Smooth muscle cell (in vitro differentiated cells): ENCODE data around the gene HLA-F. TPM values are rescaled to one million over a fixed set of nuclear protein-coding genes. Genes with fewer than 3 reads are reported as not detected.

Source experiments
- DNase-seq: peaks from one replicate; lab custom pipeline; 2025; ENCODE audit not compliant: unreplicated experiment; lab: John Stamatoyannopoulos, UW
- H2AFZ ChIP-seq: fragments of 200-600 bp; sonication (generic); 2 replicates; pipeline ENCODE4 v1.6.0; 2016; ENCODE audit warnings: antibody characterized with exemption, low read depth, mild to moderate bottlenecking
- H3F3A ChIP-seq: fragments of 200-600 bp; sonication (generic); 2 replicates; pipeline ENCODE4 v1.6.0; 2017; ENCODE audit warnings: antibody characterized with exemption, low read depth
- H3K27ac ChIP-seq: fragments of 200-600 bp; sonication (generic); 2 replicates; pipeline ENCODE4 v1.5.1; 2016; ENCODE audit warnings: low read depth, mild to moderate bottlenecking
- H3K27me3 ChIP-seq: fragments of 200-600 bp; sonication (generic); 2 replicates; pipeline ENCODE4 v1.6.1; 2016; ENCODE audit warnings: low read depth, mild to moderate bottlenecking
- H3K36me3 ChIP-seq: fragments of 200-600 bp; sonication (generic); 2 replicates; pipeline ENCODE4 v1.5.1; 2016; ENCODE audit warnings: low read depth
- H3K4me1 ChIP-seq: fragments of 200-600 bp; sonication (generic); 2 replicates; pipeline ENCODE4 v1.5.1; 2016; ENCODE audit warnings: low read depth
- H3K4me2 ChIP-seq: fragments of 200-600 bp; sonication (generic); 2 replicates; pipeline ENCODE4 v1.6.0; 2016; ENCODE audit warnings: mild to moderate bottlenecking
- H3K4me3 ChIP-seq: fragments of 200-600 bp; sonication (generic); 2 replicates; pipeline ENCODE4 v1.5.1; 2016; ENCODE audit warnings: mild to moderate bottlenecking
- H3K79me2 ChIP-seq: fragments of 200-600 bp; sonication (generic); 2 replicates; pipeline ENCODE4 v1.6.0; 2016; ENCODE audit warnings: low read depth, mild to moderate bottlenecking
- H3K9ac ChIP-seq: fragments of 200-600 bp; sonication (generic); 2 replicates; pipeline ENCODE4 v1.6.0; 2016; ENCODE audit warnings: low read depth
- H3K9me3 ChIP-seq: fragments of 200-600 bp; sonication (generic); replicated peaks from 2 replicates; pipeline ENCODE4 v1.5.1; 2016; ENCODE audit warnings: low read depth
- H4K20me1 ChIP-seq: fragments of 200-600 bp; sonication (generic); 2 replicates; pipeline ENCODE4 v1.6.0; 2016; ENCODE audit warnings: low read depth
- WGBS: methylation state at CpG from one replicate; pipeline ENCODE4 v1.1.7; 2016; ENCODE audit warnings: low lambda C conversion rate; 5-methylcytosine and 5-hydroxymethylcytosine counted together
- polyA plus RNA-seq: library from polyadenylated mRNA; unstranded; fragments of >200 nt; fragmentation: Nextera tagmentation; extraction: Ambion mirVana; gene quantifications from 2 replicates; pipeline ENCODE4 v1.2.1, GENCODE V29; 2016
- small RNA-seq: library from RNA; depleted of rRNA; stranded (forward); fragments of <200 nt; gene quantifications from one replicate; pipeline ENCODE3, GENCODE V24; 2014
- total RNA-seq: library from RNA; depleted of rRNA; stranded (reverse); fragments of >200 nt; gene quantifications from 2 replicates; pipeline ENCODE4 v1.2.3, GENCODE V29; 2014
- TF ChIP-seq, protein P1 (sequence below): fragments of 200-600 bp; sonication (generic); IDR thresholded peaks from 2 replicates; pipeline ENCODE4 v1.5.1; 2017; ENCODE audit warnings: borderline replicate concordance, mild to moderate bottlenecking, antibody characterized with exemption; ENCODE audit not compliant: insufficient read depth, poor library complexity, severe bottlenecking

Gene HLA-F
- total and polyA plus RNA-seq, 2 experiments from 2014 or later: 5.6 to 6.9 TPM

DNA sequence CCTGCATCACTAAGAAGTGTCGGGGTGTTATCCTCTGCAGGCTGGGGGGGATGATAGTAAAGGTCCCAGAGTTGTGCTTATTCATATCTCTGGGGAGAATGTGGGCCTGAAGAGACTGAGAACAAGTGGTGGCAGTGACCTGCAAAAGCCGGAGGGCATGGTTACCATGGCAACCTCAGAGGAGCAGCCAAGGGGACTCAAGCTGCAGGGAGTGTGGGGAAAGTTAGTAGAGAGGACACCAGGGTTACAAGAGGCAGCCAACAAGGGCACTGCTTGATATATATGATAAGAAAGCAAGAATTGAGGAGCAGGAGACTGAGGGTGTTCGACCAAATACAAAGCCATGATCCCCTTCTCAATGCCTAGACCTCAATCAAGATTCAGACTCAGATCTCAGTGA lies 46.1 kb downstream of the HLA-F start:
- Histone ChIP-seq H3K79me2 (no peaks in the 10 kb centered on the region), H4K20me1 (no peaks in the 10 kb centered on the region), H2AFZ (no peak overlapping the region), H3K4me1 (no peaks in the 10 kb centered on the region), H3K27me3 (no peaks in the 10 kb centered on the region), H3F3A (no peaks in the 10 kb centered on the region), H3K27ac (no peak overlapping the region), H3K9me3 (no peaks in the 10 kb centered on the region), H3K4me3 (no peak overlapping the region), H3K9ac (no peak overlapping the region), H3K4me2 (no peak overlapping the region), H3K36me3 (no peaks in the 10 kb centered on the region)
- WGBS: 75% methylated on average over 3 of the region's 3 CpGs
- no peak for DNase-seq
- TF ChIP-seq, protein P1, sequence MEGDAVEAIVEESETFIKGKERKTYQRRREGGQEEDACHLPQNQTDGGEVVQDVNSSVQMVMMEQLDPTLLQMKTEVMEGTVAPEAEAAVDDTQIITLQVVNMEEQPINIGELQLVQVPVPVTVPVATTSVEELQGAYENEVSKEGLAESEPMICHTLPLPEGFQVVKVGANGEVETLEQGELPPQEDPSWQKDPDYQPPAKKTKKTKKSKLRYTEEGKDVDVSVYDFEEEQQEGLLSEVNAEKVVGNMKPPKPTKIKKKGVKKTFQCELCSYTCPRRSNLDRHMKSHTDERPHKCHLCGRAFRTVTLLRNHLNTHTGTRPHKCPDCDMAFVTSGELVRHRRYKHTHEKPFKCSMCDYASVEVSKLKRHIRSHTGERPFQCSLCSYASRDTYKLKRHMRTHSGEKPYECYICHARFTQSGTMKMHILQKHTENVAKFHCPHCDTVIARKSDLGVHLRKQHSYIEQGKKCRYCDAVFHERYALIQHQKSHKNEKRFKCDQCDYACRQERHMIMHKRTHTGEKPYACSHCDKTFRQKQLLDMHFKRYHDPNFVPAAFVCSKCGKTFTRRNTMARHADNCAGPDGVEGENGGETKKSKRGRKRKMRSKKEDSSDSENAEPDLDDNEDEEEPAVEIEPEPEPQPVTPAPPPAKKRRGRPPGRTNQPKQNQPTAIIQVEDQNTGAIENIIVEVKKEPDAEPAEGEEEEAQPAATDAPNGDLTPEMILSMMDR: no peak

DNA sequence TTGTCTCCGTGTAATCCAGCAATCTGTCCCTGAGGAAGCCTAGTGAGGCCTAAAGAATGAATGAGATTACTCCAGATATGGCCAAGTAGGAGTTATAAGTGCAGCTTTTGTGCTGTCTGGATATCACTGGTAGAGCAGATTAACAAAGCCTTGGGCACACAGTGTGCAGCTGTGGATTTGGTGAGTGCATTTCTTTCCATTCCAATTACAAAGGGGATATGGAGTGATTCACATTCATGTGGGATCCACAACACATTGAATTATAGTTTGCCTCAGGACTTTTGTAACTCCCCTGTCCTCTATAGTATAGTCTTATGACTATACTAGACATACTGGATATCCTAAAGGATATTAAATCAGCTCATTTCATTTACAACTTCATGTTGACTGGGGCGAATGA lies 47.1 kb downstream of the HLA-F start:
- 76% methylated on average over 2 of the region's 2 CpGs for WGBS
- no peaks in the 10 kb centered on the region for H3K79me2 ChIP-seq
- no peak for DNase-seq
- no peak overlapping the region for H3K27ac ChIP-seq
- H4K20me1 ChIP-seq: no peaks in the 10 kb centered on the region
- no peaks in the 10 kb centered on the region for H3K36me3 ChIP-seq
- no peaks in the 10 kb centered on the region for H3K4me1 ChIP-seq
- TF ChIP-seq, protein P1: no peak
- no peak overlapping the region for H3K9ac ChIP-seq
- no peak overlapping the region for H3K4me2 ChIP-seq
- H3F3A ChIP-seq: no peaks in the 10 kb centered on the region
- H3K4me3 ChIP-seq: no peak overlapping the region
- H2AFZ ChIP-seq: no peak overlapping the region
- H3K9me3 ChIP-seq: no peaks in the 10 kb centered on the region
- no peaks in the 10 kb centered on the region for H3K27me3 ChIP-seq

DNA sequence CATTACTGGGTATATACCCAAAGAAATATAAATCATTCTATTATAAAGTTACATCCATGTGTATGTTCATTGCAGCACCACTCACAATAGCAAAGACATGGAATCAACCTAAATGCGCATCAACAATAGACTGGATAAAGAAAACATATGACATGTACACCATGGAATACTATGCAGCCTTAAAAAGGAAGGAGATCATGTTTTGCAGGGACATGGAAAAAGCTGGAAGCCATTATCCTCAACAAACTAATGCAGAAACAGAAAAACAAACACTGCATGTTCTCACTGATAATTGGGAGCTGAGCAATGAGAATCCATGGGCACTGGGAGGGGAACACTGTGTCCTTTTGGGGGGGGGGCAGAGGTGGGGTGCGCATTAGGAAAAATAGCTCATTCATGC lies 53.5 kb downstream of the HLA-F start:
- H3K27ac ChIP-seq: no peak overlapping the region
- TF ChIP-seq, protein P1: no peak

More for the DNA sequence above, 53.5 kb downstream of the HLA-F start:
- no peak for DNase-seq
- WGBS: 100% methylated on average over 2 of the region's 2 CpGs
- Histone ChIP-seq H3K4me3 (no peak overlapping the region), H3K9ac (no peak overlapping the region), H2AFZ (no peak overlapping the region), H3K4me2 (no peak overlapping the region), H4K20me1 (no peaks in the 10 kb centered on the region), H3K36me3 (no peaks in the 10 kb centered on the region), H3K79me2 (no peaks in the 10 kb centered on the region), H3K27me3 (no peaks in the 10 kb centered on the region), H3K9me3 (no peaks in the 10 kb centered on the region), H3K4me1 (no peaks in the 10 kb centered on the region), H3F3A (no peaks in the 10 kb centered on the region)

Small RNAs within 50 kb of the gene (small RNA-seq; reads per million reads assigned to genes)
- gene AL645939.2 (0.24 reads per million), gene AL645939.3 (not detected), gene AL645939.4 (0.11 reads per million), gene RF00019 (not detected)

Other genes with a start within 250 kb of the HLA-F start
- gene MAS1L, start 235.5 kb upstream of the HLA-F start, total RNA-seq: not detected in 2 replicates
- not detected in 2 replicates for gene MAS1L, start 235.5 kb upstream of the HLA-F start, polyA plus RNA-seq
- not detected in 2 replicates for gene UBD, start 163.7 kb upstream of the HLA-F start, total RNA-seq
- 0.38 and 0.60 TPM in 2 replicates for gene UBD, start 163.7 kb upstream of the HLA-F start, polyA plus RNA-seq
- gene OR2H2, start 138.3 kb upstream of the HLA-F start, total RNA-seq: not detected in 2 replicates
- 0.19 TPM in 1 of 2 replicates, not detected in the other for gene OR2H2, start 138.3 kb upstream of the HLA-F start, polyA plus RNA-seq
- gene GABBR1, start 90.3 kb upstream of the HLA-F start, total RNA-seq: 26.0 and 43.9 TPM in 2 replicates
- gene GABBR1, start 90.3 kb upstream of the HLA-F start, polyA plus RNA-seq: 13.2 and 24.0 TPM in 2 replicates
- not detected in 2 replicates for gene MOG, start 66.3 kb upstream of the HLA-F start, total RNA-seq
- gene MOG, start 66.3 kb upstream of the HLA-F start, polyA plus RNA-seq: not detected in 2 replicates
- gene ZFP57, start 42.3 kb upstream of the HLA-F start, total RNA-seq: not detected in 2 replicates
- 0.38 TPM in 1 of 2 replicates, not detected in the other for gene ZFP57, start 42.3 kb upstream of the HLA-F start, polyA plus RNA-seq
- 0.22 and 0.36 TPM in 2 replicates for gene HLA-G, start 104.4 kb downstream of the HLA-F start, total RNA-seq
- gene HLA-G, start 104.4 kb downstream of the HLA-F start, polyA plus RNA-seq: 1.7 and 3.5 TPM in 2 replicates
- gene HLA-A, start 219.1 kb downstream of the HLA-F start, total RNA-seq: 287 and 310 TPM in 2 replicates
- gene HLA-A, start 219.1 kb downstream of the HLA-F start, polyA plus RNA-seq: 489 and 558 TPM in 2 replicates